Suppressor macrophage treated with lipopolysaccharide for 4 hours (primary cell): Measurements from ENCODE around the gene ATP11A.
"Not testable (repeated sequence)": the region's sequence is repeated elsewhere in the genome, so short reads cannot be mapped to it uniquely, and the experiment has no call there.

Source experiments
- DNase-seq: peaks from one replicate; pipeline ENCODE4 v3.0.0-alpha.2; 2020

Gene ATP11A

DNA sequence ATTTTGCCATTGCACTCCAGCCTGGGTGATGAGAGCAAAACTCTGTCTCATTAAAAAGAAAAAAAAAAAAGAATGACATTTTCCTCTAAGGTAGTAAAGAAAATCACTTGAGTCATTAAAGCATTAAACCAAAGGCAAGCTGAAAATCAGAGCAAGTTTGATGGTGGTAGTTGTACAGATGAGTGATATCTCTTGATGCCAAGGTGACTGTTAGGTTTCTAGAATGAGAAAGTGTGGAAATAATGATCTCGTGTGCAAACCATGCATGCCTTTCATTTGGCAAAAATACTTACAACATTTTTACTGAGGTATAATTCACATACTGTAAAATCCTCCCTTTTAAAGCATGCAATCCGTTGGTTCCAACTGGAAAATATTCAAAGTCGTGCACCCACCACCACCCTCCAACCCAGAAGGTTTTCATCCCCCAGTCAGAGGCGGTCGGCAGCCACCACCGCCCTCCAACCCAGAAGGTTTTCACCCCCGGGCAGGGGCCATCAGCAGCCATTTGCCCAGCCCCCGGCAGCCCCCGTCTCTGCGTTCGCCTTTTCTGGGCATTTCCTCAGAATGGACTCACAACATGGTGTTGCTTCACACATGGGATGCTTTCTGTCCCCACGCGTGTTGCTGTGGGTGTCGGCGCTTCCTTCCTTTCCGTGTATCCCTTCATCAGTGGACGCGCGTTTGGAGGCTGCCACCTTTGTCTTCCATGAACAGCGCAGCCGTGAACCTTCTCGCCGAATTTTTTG, 90.2 kb downstream of the ATP11A start:
- DNase-seq, result no peak

DNA sequence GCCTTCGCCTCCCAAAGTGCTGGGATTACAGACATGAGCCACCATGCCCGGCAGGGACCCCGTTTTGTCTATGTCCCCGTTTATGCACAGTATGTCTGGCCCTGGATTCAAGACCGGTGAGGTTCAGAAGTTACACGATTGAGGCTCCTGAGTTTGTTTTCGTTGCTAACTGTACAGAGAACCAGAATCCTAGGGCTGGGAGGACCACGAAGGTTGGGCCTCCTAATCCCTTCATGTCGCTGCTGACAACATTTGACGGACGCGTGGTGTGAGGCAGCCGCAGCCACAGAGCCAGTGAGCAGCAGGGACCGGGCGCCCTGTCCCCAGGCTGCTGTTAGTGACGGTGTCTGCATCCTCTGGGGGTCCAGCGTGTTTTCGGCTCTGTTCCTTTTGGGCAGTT, 91.4 kb downstream of the ATP11A start:
- DNase-seq, result no peak

DNA sequence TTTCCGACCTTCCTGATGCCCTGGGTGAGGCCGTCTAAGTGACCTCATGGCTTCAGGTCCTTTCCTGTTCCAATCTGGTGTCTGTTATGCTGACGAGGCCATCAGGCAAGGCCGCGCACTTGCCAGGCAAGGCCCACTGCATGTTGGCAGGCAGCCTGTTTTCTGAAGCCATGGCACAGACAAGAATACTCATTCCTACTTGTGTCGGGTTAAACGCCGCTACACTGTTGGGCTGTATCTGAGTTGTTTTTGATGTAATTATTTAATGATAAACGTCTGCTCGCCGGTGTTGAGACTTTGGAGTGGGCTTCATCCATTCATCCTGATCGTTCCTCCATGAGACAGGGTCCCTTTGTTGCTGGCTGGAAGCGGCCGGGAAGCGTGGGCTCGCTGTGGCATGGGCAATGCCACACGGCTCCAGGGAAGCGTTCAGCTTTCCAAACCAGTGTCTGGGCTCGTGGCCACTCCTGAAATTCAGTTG, 92.1 kb downstream of the ATP11A start:
- DNase-seq, result no peak

GRCh38 chr13:112782429-112783010, 92.7 kb downstream of the ATP11A start:
- no peak for DNase-seq

GRCh38 chr13:112783135-112783977, 93.5 kb downstream of the ATP11A start:
- no peak for DNase-seq

GRCh38 chr13:112783978-112784371, 94.1 kb downstream of the ATP11A start:
- DNase-seq, result no peak

- no peak for DNase-seq
These were observed 95.1 kb downstream of the ATP11A start for GRCh38 chr13:112784811-112785482.

GRCh38 chr13:112785483-112785856, 95.6 kb downstream of the ATP11A start:
- no peak for DNase-seq

- not testable (repeated sequence) for DNase-seq
These were observed 97.0 kb downstream of the ATP11A start for GRCh38 chr13:112786810-112787209.

- DNase-seq, result no peak
These were observed 101.2 kb downstream of the ATP11A start for GRCh38 chr13:112790735-112791641.

- DNase-seq, result no peak
These were observed 102.0 kb downstream of the ATP11A start for GRCh38 chr13:112791663-112792440.

DNA sequence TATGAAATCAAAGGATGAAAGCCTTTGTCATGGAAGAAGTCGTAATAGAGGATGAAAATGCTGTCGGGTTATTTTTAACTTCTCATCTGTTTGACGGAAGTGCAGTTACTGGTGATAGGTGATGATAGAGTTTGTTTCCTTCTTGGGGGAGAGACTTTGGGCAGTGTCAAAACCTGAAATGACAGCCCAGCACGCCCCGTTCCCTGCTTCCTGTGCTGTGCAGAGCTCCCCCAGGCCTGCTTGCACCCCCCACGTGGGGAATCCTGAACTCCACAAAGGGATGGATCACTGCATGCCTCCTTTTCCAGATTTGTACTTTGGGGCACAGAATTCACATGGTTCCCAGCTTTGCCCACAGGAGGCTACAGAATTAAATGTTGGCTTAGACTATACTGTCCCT, 102.7 kb downstream of the ATP11A start:
- no peak for DNase-seq

DNA sequence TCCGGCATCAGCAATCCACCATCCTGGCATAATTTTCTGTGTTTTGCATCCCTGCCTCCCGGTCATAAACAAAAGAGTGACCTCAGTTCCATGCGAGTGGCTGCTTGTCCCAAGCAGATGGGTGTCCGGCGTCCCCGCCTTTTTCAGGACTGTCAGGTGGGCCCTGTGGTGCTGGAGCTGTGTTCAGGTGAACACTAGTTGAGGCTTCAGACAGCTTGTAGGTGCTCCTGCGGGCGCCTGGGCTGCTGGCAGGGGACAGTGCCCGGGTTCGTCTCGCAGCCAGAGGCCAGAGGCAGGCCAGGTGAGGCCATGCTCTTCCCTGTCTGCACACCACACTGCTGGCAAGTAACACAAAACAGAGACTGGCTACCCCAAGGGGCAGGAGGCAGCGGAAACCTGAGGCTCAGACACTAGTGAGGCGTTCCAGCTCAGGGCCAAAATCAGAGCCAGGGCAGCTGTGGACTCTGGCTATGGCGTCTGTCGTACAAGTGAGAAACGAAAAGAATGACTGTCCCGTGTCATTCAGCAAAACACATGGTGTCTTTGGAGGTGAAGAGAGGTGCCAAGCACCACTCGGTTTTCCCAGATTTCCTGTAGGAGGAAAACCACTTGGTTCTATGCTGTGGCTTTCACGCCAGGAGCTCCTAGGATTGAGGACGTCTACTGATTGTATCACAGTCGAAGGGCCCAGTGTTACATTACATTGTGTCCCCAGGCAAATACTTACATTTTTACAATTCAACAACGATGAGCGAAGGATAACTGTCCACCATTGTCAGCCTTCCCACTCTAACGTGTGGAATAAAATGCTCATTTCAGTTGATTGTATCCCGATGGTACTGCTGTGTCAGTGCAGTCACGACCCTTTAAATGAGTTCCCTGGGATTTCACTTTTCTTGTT, 104.0 kb downstream of the ATP11A start:
- no peak for DNase-seq

- no peak for DNase-seq
These were observed 105.4 kb downstream of the ATP11A start for GRCh38 chr13:112795277-112795676.

GRCh38 chr13:112796190-112796915, 106.5 kb downstream of the ATP11A start:
- no peak for DNase-seq

DNA sequence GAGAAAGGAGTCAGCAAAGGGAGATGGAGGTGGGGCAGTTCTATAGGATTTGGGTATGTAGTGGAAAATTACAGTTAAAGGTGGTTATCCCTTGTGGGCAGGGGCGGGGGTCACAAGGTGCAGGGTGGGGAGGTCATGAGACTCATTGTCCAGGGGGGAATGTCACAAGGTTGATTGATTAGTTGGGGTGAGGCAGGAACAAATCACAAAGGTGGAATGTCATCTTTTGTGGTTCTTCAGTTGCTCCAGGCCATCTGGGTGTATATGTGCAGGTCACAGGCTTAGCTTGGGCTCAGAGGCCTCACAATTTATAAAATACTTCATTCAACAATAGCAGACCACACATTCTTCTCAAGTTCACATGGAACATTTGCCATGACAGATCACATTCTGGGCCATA, 109.6 kb downstream of the ATP11A start:
- no peak for DNase-seq

GRCh38 chr13:112800057-112800456, 110.2 kb downstream of the ATP11A start:
- no peak for DNase-seq

DNA sequence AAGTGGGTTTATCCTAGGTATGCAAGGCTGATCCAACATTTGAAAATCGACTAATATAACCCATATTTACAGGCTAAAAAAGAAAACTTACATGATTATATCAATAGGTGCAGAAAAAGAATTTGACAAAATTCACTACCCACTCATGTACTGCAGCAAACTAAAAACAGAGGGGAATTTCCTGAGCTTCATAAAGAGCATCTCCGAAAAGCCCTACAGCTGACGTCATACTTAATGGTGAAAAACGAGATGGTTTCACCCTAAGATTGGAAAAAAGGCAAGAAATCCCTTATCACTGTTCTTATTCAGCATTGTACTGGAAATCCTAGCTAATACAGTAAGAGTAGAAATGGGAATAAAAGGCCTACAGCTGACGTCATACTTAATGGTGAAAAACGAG, 111.0 kb downstream of the ATP11A start:
- DNase-seq, result not testable (repeated sequence)

- no peak for DNase-seq
These were observed 113.0 kb downstream of the ATP11A start for GRCh38 chr13:112802802-112803195.
